ENCODE measurements around the gene STAG1. TPM values are rescaled to one million over a fixed set of nuclear protein-coding genes. Genes with fewer than 3 reads are reported as not detected.
"Not testable (repeated sequence)": the region's sequence is repeated elsewhere in the genome, so short reads cannot be mapped to it uniquely, and the experiment has no call there.

STAG1 gene
- polyA plus RNA-seq (2013, experiment 1 of 2; ENCODE audit: insufficient read length) = 24.2 TPM
- polyA plus RNA-seq (2013, experiment 2 of 2; ENCODE audit: insufficient read length) = 23.5 TPM

DNA sequence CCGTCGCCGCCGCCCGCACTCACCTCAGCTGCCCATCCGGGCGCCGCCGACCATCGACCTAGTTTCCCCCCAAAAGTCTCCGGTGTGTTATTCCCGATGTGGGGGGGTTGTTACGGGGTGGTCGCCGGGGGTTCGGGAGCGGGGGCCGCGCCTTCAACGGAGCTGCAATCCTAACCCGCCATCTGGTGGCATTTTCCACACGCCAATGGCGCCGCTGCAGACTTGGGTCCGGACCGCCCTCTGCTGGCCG, at the start of gene STAG1:
Gene STAG1 (minus strand): TSS at position 207 of the 250 bp plus-strand sequence. CDS start 121,480 bp downstream, outside the sequence.
- DNase-seq = no peak

DNA sequence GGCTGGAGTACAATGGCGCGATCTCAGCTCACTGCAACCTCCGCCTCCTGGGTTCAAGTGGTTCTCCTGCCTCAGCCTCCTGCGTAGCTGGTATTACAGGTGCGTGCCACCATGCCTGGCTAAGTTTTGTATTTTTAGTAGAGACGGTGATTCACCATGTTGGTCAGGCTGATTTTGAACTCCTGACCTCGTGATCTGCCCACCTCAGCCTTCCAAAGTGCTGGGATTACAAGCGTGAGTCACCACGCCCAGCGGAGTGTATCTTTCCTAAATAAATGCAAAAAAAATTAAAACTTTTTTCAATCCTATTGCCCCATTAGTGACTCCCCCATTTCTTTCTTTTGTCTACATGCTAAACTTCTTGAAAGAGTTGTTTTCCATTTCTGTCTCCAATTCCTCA, 49.0 kb upstream of the STAG1 start:
- not testable (repeated sequence) for DNase-seq

DNA sequence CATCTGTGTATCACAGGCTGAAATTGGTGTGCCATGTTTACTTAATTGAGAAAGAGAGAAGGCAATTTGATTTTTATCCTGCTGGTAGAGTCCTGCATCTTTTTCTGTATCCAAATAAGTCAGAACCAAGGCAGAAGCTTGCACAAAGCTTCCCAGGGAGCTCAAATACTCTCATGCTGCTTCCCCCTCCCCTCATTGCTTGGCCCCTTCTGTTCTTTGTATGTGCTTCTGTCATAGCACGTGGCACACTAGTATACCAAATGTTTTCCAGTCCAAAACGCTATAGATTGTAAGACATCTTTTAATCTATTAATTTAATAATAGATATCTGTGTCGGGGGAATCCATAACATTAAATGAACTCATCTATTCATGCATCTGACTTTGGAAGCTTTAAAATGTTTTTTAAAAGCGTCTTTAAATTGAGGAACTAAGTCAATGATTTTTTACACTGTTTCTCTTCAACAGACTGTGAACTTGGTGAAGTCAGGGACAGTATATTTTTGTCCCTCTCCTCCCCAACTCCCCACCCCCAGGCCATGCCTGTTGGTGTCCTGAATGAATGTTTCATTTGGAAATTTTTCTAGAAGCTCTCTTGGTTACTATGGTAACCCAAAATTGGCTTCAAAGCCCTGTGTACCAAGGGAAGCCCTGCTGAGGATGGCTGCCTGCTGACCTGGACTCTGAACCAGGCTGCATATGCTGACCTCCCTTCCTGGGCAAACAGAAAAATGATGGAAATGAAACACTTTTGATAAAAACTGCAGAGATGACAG, 40.6 kb upstream of the STAG1 start:
- no peak for DNase-seq

DNA sequence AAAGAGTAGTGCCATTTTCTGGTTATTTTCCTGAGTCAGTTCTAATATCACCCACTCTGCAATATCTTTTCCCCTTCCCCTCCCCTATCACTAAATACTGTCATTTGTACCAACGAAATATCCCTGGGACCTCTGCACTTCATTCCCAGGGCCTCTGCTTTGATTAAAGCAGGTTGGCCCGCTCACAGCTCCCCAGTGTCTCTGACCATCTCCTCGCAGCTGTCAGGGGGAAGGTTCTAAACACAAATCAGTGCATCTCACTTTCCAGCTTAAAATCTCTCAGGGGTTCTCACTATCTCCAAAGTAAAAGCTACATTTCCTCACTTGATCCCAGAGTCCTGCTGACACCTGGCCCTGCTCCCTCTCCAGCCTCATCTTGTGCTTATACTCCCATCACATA, 38.6 kb upstream of the STAG1 start:
- DNase-seq = no peak

DNA sequence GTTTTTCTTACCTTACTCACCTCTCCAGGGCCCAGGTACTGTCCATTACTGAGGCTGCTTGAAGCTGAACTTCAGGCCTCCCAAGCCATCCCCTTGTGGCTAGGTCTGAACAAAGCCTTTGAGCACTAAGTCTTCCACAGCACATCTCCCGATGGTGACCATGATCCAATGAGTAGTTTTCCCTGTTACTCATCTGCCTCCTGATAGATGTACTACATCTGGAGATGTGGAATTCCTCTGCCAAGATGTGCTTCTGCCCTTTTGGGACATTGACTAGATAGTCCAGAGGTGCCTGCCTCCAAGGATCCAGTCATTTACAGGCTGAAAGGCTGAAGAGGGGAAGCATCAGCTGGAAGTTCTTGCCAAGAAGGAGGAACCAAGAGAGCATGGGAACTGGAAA, 37.8 kb upstream of the STAG1 start:
- no peak for DNase-seq

DNA sequence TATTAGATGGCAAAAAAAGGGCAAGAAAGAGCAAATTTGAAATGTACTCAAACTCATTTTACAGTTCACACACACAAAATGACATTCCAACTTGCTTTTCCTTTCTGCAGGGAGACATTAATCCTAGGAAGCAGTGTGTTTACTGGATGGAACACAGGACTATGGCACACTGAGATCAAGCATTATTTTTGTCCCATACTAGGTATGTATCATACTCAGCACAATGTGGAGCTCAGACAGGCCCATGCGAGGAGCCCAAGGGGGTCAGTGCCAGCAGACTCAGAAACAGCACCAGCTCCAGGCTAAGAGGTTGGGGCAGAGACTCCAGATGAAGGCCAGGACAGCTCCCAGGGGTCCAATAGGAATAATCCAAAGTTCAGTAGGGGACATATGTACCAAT, 36.0 kb upstream of the STAG1 start:
- DNase-seq = no peak

DNA sequence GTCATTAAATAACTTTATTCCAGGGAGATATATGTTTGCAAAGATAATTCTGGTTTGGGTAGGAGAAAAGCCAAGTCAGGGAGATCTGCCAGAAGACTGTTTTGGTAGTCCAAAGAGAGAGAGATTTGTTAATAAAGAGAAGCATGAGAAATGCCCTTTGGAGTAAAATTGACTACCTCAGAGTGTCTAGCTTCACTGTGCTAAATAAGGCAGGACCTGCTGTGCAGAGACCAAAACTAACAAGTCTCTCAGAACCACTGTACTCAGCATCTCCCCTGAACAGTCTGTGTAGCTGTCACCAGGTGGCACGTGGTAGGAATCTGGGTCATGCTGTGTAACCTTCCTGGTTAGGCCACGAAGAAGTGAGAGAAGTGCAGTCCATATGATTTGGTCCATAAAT, 35.2 kb upstream of the STAG1 start:
- peak; percentile 7 for DNase-seq

DNA sequence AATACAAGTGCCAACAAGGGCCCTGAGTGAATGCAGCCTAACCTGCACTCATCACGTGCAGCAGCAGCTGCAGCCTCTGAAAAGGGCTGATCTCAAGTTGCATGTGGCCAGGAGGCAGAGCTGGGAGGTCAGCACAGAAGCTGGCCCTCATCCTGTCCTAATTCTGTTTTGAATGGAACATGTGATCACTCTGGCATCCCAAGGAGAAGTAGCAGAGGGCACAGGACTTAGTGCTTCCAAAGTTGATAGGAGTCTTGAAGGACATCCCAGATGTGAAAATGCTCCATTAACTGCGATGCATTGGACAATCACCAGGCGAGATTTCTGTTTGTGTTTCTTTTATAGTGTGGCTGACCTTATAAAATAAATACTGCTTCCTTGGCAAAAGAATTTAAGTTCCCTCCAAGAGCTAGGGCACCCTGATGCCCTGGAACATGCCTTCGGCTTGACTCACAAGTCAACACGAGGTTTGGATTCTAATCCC, 31.6 kb upstream of the STAG1 start:
- DNase-seq = no peak

DNA sequence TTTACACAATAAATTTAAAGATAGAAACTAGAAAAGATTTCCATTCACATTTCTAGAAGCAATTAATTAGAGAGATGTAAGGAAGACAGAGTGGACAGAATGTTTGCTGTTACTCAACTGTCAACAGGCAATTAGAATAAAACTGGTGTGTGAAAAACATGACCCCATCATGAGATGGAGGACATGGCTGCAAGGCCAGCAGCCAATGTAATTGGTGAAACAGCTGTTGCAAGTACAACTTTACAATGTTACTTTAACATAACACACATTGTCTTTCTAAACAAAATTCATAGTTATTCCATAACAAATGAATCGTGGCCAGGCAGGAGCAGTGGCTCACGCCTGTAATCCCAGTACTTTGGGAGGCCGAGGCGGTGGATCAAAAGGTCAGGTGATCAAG, 28.6 kb upstream of the STAG1 start:
- no peak for DNase-seq

DNA sequence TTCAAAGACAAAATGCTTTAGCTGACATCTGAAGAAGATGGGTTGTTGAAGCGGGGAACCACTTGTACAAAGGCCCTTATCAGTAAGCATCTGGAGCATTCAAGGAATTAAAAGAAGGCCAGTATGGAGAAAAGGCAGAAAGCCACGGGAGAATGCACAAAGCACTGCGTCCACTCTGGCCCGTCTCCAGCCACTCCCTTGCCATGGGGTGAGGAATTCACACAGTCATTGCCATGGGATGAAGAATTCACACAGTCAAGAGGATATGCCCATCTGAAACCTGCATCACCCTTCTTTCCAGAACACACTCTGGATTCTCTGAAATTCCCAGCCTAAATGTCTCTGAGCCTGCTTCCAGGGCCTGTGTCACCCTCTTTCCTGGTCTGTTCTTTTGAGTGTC, 26.7 kb upstream of the STAG1 start:
- peak; percentile 7 for DNase-seq

DNA sequence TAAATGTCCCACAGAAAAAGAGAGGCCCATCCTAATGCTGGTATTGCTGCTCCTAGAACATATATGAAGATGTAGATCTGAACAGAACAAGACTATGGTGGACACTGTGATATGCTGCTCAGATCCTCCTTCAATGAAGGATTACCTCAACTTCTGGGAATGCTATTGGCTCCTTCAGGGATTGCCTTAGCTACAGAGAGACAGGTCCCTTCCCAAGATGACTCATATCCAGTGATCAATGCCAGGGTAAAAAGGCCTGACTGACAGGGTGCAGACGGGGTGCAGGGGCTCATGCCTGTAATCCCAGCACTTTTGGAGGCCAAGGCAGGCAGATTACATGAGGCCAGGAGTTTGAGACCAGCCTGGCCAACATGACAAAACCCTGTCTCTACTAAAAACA, 20.5 kb upstream of the STAG1 start:
- DNase-seq = peak; percentile 31

DNA sequence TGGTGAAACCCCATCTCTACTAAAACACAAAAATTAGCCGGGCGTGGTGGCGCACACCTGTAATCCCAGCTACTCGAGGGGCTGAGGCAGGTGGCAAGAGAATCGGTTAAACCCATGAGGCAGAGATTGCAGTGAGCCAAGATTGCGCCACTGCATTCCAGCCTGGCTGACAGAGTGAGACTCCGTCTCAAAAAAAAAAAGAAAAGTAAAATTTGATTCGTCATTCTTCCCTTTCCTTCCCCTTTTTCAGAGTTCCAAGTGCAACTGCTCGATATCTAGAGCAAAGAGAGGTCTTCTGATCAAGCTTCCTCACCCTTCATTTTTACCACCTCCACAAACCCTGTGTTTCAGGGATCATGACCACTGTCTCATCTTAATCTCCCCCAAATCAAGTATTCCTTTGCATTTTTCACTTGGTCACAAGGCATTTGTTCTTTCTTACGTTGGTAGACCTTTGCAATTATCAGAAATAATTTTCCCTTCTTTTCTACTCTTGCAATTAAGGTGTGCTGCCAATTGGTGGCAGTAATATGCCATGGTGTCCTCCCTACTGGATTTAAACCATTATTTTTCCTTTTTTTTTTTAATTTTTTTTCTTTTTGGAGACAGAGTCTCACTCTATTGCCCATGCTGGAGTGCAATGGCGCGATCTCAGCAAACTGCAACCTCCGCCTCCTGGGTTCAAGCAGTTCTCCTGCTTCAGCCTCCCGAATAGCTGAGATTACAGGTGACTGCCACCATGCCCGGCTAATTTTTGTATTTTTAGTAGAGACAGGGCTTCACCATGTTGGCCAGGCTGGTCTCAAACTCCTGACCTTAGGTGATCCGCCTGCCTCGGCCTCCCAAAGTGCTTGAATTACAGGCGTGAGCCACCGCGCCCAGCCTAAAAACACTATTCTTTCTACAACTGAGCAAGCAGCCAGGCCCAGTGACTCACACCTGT, 6.3 kb upstream of the STAG1 start:
- DNase-seq = not testable (repeated sequence)

DNA sequence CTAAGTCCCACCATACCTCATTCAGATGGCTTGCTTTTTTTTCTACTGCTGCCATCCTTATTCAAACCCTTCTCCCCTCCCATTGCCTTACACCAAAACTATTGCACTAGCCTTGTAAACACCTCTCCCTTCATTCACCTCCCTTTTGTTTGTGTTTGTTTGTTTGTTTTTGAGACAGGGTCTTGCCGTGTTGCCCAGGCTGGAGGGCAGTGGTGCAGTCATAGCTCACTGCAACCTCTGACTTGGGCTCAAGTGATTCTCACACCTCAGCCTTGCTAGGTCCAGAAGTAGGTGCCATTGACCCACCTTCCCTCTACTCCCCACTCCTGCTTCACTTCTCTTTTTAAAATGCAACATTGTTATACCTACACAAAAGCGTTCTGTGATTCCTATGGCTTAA, 3.0 kb upstream of the STAG1 start:
- DNase-seq = no peak

DNA sequence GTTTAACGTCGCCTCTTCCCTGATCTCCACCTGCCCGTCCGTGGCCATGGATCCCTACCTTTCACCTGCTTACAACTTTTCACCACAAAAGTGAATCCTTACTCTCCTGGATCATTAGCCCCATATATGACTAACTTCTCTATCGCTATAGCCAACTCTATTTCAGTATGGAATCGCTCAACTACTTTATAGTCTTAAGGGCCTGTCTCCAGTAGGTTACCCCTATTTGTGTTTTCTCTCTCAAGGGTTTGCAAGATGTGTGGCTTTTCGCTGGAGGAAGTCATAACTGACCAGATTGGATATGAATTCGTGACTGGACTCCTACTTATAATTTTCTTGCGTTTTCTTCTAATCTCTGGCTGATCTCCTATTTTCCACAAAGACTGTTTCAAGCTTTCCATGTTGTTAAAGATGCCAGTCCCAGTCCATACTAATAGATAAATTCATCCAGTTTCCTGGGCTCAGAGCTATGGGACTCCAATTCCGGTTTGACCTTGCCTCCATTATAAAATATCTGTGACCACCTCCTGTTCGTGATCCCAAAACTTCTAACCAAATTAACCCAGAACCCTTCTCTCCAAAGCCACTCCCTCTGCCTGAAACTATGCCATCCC, 1.3 kb upstream of the STAG1 start:
- DNase-seq = no peak

DNA sequence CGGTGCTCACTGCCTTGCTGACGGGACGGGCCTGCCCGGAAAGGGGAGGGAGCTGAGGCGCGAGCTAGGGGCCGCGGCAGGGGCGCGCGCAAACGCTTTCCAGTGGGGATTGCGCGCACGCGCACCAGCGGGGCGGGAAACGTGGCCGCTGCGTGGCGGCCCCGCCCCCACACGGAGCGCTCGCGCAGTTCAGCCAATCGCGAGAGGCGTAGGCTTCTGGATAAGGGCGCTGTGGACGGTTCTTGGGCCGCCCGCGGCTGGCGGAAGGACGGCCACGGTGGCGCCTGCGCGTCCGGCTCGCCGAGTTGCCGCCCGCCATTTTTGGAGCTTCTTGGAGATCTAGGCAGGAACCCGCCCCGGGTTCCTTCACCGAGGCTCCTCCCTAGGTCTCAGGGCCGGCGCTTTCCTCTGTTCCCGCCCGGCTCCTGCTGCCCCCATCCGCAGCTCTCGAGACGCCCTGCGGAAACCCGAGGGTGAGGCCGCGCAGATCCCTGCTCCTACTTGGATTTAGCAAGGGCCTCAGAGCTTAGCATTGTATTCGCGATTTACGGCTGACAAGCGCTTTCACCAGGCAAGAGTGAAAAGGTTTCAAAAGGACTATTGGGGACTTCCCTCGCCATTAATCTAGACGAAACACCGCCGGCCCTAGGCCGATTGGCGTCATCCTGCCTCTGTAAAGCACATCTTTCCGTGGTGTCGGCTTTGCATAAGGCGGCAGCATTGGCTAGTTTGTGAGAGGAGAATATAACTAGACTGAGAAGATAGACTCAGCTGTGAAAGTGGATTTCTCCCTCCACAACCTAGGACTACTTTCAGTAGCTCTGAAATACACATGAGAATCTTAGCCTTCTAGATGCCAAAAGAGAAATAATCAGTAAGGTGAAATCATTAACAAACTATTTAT, 496 bp upstream of the STAG1 start:
- DNase-seq = peak; percentile 99

DNA sequence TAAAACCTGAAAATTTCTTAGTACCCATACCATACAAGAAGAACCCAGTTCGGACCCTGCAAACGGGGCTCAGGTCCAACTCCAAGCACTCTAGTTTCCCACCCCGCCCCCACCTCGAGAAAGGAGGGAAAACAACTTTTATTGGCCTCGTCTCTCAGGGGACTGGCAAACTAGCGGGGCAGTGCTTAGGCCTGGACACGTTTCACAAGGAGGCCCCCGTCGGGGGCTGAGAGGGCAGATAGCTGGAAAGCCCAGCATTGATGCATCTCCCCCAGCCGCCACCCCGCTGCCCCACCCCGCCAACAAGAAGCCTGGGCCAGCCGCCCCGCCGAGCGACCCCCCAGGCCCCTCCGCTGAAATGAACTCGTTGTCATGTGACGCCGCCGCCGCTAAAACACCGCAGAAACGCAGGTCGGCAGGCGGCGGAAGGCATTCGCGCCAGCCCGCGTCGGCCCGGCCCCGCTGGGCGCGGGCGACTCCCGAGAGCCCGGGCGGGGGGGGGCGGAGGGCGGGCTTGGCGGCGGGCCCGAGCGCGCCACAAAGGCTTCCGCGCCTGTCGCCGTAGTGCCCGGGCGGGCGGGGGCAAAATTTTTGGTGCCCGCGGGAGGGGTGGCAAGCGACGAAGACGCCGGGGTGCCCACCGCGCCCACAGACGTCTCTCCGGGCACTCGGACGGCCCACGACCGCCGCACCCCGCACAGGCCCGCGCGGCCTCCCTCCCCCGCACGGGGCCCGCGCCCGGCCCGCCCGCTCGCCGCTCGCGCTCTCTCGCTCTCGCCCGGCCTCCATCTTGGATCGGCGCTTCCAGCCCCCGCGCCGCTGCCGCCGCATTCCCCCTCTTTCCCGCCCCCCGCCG, 634 bp downstream of the STAG1 start:
- peak; percentile 83 for DNase-seq

DNA sequence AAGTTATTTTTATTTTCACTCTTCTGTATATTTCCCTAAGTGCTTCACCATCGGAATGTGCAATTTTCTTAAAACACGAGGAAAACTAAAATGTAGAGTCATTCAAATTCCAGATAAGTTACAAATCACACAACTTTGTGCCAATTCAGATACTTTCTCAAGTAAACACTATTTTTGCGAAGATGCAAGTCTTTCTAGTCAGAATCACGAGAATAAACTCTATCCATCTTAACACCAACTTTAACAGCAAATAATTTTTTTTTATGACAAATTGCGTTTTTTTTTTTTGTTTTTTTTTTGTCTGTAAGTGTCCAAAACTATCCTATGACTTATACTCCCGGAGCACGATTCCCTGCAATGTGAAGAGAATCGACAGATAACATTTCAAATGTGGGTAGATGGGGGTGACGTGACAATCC, 1.3 kb downstream of the STAG1 start:
- peak; percentile 65 for DNase-seq

DNA sequence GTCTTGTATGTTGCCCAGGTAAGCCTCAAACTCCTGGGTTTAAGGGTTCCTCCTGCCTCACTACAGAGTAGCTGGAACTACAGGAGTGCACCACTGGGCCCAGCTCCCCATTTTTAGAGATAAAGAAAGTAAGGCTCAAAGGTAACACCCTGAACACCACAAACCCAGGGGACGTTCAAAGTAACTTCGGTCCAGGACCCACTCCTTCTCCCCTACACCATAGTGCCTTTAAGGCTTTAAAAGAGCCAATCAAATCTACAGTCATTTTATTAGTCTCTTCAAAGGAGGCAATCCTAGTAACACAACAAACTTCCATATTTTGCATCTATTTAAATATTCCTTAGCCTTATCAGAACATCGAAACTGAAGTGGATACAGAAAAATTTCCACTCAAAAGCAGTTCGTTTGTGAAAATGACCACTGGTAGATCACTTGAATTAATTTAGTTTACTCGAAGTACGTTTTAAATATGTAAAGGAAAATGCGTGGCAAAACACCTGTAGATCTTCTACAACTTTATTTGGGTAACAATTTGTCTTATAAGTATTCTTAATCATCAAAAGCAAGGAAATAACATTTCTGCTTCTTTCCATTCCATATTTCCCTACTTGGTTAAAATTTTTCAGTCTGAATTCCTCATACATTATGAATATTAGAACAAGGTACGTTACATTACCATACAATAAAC, 1.8 kb downstream of the STAG1 start:
- no peak for DNase-seq

DNA sequence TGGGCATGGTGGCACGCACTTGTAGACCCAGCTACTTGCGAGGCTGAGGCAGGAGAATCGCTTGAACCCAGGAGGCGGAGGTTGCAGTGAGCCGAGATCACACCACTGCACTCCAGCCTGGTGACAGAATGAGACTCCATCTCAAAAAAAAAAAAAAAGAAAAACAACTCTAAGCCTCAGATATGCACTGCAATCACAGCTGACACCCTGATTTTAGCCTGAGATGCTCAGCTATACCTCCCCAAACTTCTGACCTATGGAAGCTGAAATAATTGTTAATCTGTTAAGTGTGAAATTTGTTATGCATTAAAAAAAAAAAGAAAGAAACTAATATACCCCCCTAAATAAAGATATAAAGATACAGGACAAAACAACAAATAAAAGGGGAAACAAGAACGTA, 2.6 kb downstream of the STAG1 start:
- not testable (repeated sequence) for DNase-seq

DNA sequence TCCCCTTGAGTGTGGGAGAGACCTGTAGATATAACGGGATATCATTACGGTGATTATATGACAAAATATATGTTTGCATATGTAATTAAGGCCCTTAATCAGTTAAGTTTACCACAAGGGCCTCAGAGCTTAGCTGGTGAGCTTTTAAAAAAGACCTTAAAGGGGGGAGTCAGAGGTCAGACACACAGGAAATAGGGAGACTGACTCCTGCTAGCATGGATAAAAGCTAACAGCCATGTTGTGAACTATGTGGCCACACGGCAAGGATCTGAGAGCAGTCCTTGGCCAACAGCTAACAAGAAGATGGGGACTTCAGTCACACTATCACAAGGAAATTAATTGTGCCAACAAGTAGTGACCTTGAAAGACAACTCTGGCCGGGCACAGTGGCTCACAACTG, 3.1 kb downstream of the STAG1 start:
- no peak for DNase-seq

DNA sequence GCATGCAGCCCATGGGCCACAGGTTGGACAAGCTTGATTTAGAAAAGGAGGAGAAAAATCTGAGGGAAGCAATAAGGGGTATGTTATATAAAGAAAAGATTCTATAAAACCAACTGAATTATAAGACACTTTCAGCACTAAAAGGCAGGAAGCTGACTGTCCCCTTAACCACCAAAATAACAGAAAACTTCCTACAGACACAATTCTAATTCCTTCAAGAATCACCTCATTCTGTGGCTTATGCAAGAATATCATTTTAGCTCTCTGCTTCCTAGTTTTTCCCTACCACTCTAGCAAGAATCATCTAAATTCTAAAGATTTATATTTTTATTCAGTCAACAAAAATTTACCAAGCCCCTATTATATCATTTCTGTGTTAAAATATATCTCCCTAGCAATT, 6.3 kb downstream of the STAG1 start:
- DNase-seq = no peak
